Stimulated activated CD8-positive, alpha-beta memory T cell treated with anti-CD3 and anti-CD28 coated beads, Interleukin-15, amount 100 ng/mL, for 1 hour (primary cell): Measurements from ENCODE around the gene SCGB1D1.

Experiments
- DNase-seq: peaks from one replicate; pipeline ENCODE4 v3.0.0-alpha.2; 2020; ENCODE audit warnings: low read depth

Gene SCGB1D1

GRCh38 chr11:62190011-62190410 is at the start of gene SCGB1D1:
TSS of gene SCGB1D1 (plus strand) at chr11:62190216. CDS start at chr11:62190285, 69 bp downstream.
- no peak for DNase-seq

GRCh38 chr11:62140304-62141110 is 49.5 kb upstream of the SCGB1D1 start:
- DNase-seq = no peak

GRCh38 chr11:62141111-62142042 is 48.6 kb upstream of the SCGB1D1 start:
- DNase-seq = no peak

- no peak for DNase-seq
Measured at GRCh38 chr11:62142043-62142375, 48.0 kb upstream of the SCGB1D1 start.

GRCh38 chr11:62142921-62143320 is 47.1 kb upstream of the SCGB1D1 start:
- no peak for DNase-seq

- DNase-seq = no peak
Measured at GRCh38 chr11:62143727-62144126, 46.3 kb upstream of the SCGB1D1 start.

GRCh38 chr11:62144641-62145255 is 45.3 kb upstream of the SCGB1D1 start:
- DNase-seq = no peak

GRCh38 chr11:62145261-62145871 is 44.6 kb upstream of the SCGB1D1 start:
- DNase-seq = no peak

- DNase-seq = no peak
Measured at GRCh38 chr11:62146476-62147200, 43.4 kb upstream of the SCGB1D1 start.

GRCh38 chr11:62147545-62147944 is 42.5 kb upstream of the SCGB1D1 start:
- DNase-seq = no peak

- DNase-seq = no peak
Measured at GRCh38 chr11:62148271-62148980, 41.6 kb upstream of the SCGB1D1 start.

- DNase-seq = no peak
Measured at GRCh38 chr11:62149986-62150886, 39.8 kb upstream of the SCGB1D1 start.

- no peak for DNase-seq
Measured at GRCh38 chr11:62150887-62151736, 38.9 kb upstream of the SCGB1D1 start.

GRCh38 chr11:62151737-62152102 is 38.3 kb upstream of the SCGB1D1 start:
- no peak for DNase-seq

- no peak for DNase-seq
Measured at GRCh38 chr11:62152245-62153086, 37.5 kb upstream of the SCGB1D1 start.

GRCh38 chr11:62153087-62153395 is 37.0 kb upstream of the SCGB1D1 start:
- DNase-seq = no peak

GRCh38 chr11:62153617-62154016 is 36.4 kb upstream of the SCGB1D1 start:
- DNase-seq = no peak

- DNase-seq = no peak
Measured at GRCh38 chr11:62157603-62158002, 32.4 kb upstream of the SCGB1D1 start.
